Astrocyte of the hippocampus (primary cell): ENCODE measurements around the gene CLCNKB.
A peak's percentile ranks its signal among the peaks of the same experiment; 100 is the strongest.
"Not testable (repeated sequence)": the region's sequence is repeated elsewhere in the genome, so short reads cannot be mapped to it uniquely, and the experiment has no call there.

Experiments
- DNase-seq: peaks from one replicate; pipeline ENCODE4 v3.0.0; 2011; ENCODE audit warnings: low read depth, low spot score

The CLCNKB gene

DNA sequence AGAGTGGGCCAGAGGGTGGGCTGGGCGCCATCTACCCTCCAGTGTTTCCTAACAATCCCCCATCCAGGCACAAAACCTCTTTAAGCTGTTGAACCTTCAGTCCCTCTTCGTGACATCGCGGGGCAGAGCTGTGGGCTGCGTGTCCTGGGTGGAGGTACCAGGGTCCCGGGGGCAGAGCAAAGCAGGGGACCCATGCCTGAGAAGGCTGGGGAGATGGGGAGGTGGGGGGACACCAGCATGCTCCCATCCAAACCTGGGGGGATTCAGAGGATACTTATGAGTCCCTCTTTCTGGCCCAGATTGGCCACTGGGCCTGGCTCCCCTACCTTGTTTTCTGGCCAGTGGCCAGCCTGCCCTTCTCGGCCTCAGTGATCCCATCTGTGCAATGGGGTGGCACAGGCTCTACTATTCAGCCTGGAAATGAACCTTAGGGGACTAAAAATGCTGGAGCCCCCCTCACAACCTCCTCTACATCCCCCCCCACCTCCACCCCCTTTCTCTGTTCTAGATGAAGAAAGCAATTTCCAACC, 10.4 kb upstream of the CLCNKB start:
- not testable (repeated sequence) for DNase-seq

- not testable (repeated sequence) for DNase-seq
Observed at GRCh38 chr1:16036461-16036860, 7.1 kb upstream of the CLCNKB start.

DNA sequence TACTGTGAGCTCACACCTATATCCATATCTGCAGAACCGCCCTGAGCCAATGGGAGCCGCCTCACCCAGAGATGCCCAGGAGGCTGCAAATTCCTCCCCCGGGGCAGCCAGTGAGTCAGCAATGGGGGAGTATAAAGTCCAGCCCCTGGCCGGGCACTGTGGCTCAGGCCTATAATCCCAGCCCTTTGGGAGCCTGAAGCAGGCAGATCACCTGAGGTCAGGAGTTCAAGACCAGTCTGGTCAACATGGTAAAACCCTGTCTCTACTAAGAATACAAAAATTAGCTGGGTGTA, 5.0 kb upstream of the CLCNKB start:
- no peak for DNase-seq

GRCh38 chr1:16039871-16040270, 3.7 kb upstream of the CLCNKB start:
- DNase-seq = not testable (repeated sequence)

DNA sequence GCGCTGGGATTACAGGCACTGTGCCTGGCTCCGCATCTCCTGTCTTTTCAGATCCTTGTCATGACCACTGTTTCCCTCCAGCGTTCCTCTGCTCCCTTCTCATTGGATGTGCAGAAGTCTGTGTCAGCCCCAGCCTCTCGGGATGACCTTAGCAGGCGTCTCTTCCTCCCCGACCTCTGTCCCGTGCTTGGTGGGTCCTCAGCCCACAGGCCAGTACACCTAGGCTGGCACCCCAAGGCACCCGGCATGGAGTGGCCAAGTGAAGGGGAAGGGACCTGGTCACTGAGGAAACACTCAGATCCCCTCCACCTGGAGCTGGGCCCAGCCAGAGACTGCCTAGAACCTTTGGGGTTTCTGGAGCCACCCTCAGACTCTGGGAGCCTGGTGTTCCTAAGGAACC, 2.4 kb upstream of the CLCNKB start:
- DNase-seq = no peak

- DNase-seq = no peak
Observed at GRCh38 chr1:16042096-16042495, 1.5 kb upstream of the CLCNKB start.

DNA sequence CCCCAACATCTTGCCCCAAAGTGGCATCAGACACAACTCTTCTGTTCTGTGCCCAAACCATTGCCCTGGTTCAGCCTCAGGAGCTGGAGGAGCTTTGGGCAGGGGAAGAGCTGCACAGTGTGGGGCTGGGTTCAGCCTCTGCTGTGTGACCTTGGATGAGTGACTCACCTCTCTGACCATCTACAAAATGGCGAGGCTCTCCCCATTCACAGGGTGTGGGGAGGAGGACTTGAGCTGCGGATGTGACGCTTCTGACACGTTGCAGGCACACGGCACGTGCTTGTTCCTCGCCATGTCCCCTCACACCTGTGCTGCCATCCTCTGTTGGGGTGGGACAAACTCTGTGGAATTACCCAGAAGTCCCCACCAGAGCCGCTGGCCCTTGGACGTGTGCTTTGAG, 928 bp upstream of the CLCNKB start:
- DNase-seq = not testable (repeated sequence)

GRCh38 chr1:16043950-16044349, 368 bp downstream of the CLCNKB start:
- DNase-seq = no peak

GRCh38 chr1:16046842-16047241, 3.3 kb downstream of the CLCNKB start:
- peak; percentile 43 for DNase-seq

DNA sequence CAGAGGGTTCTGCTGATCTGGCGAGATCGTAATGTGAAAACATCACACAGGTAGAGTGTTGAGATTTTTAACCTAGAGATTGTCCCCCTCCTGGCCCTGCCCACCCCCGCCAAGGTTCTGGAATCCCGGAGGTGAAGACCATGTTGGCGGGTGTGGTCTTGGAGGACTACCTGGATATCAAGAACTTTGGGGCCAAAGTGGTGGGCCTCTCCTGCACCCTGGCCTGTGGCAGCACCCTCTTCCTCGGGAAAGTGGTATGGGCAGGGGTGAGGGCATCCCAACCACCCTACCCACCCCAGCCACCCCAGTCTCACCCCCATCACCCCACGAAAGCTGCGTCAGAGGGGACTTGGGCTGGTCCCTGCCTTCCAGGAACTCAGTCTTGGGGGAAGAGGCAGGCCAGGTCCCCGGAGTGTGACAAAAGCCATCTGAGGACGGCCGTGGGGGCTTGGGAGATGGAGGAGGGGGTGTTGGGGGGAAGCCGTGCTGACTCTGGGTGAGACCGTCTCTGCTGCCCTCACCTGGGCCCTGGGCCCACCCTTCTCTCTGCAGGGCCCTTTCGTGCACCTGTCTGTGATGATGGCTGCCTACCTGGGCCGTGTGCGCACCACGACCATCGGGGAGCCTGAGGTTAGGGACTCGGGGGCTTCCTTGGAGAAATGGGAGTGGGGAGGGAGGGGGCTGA, 4.4 kb downstream of the CLCNKB start:
- no peak for DNase-seq

DNA sequence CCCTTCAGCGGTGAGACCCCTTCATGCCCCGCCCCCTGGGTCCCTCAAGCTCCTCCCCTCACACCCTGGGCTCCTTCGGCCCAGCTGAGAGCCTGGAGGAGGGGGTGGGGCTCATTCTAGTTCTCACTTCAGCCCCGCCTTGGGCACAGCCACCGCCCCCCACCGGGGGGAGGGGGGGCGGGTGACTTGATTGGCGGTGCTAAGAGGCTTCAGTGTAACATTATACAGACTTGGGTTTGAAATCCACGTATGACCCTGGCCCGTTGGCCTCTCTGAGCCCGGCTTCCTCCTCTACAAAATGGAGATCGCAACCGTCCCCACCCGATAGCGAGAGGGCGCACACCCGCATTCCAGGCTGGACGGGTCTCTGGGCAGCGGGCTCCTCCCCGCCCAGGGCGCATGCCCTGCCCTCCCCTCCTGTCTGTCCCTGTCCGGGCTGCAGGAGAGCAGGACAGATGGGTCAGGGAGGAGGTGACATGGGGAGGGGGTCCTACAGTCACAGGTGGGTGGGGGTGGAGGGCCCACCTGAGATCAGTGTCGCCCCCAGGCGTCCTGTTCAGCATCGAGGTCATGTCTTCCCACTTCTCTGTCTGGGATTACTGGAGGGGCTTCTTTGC, 5.1 kb downstream of the CLCNKB start:
- DNase-seq = peak; percentile 80

DNA sequence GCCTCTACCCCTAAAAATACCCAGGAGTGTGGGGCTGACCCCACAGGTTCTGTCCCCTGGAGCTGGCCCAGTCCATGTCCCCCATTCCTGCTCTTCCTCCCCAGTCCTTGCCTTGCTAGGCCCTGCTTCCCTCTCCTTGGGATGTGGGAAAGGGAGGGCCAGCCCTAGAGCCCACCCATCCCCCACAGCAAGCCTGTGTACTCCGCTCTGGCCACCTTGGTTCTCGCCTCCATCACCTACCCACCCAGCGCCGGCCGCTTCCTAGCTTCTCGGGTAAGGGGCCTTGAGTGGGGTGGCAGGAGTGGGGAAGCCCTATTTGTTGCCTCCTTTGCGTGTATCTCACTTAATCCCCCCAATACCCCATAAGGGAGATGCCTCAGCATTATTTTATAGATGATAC, 6.7 kb downstream of the CLCNKB start:
- DNase-seq = no peak

- DNase-seq = no peak
Observed at GRCh38 chr1:16051039-16051438, 7.5 kb downstream of the CLCNKB start.

DNA sequence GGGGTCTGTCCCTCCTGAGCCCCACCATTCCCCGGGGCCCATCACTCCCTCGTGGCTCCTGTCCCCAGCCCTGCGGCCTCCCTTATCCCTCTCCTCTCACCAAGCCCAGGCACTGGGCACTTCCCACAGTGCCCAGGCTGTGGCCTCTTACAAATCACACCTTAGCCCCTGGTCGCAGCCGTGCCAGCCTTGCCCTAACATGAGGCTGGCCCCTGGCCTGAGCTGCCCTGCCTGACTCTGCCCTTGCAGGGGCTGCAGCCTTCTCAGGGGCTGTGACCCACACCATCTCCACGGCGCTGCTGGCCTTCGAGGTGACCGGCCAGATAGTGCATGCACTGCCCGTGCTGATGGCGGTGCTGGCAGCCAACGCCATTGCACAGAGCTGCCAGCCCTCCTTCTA, 8.4 kb downstream of the CLCNKB start:
- DNase-seq = not testable (repeated sequence)

DNA sequence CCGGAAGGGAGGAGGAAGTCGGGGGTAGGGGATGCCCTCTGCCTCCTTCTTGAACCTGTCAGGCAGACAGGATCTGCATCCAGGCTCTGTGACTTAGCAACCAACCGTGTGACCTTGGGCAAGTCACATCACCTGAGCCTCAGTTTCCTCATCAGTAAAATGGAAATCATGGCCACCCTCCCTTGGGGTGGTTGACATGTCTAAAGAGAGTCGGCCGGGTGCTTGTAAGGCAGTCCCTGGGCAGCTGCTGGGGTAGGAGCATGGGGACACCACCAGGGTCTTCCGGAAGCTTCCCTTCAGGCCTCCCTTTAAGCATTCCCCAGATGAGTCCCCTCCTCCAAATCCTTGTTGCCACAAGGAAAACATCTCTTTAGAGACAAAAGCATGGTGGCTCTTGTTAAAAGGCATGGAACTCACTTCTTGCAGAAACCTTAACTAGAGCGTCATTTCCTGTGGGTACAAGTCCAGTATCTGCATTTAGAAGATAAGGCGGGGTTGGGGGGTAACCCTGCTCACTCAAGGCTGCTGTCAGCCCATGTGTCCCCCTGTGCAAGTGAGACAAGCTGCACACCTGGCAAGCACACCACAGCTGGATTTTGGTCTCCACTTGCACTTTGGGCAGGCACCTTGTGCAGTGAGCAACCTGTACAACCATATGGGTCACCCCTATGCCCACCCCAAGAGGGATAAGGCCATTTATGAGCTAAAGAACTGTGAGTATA, 10.4 kb downstream of the CLCNKB start:
- DNase-seq = no peak

DNA sequence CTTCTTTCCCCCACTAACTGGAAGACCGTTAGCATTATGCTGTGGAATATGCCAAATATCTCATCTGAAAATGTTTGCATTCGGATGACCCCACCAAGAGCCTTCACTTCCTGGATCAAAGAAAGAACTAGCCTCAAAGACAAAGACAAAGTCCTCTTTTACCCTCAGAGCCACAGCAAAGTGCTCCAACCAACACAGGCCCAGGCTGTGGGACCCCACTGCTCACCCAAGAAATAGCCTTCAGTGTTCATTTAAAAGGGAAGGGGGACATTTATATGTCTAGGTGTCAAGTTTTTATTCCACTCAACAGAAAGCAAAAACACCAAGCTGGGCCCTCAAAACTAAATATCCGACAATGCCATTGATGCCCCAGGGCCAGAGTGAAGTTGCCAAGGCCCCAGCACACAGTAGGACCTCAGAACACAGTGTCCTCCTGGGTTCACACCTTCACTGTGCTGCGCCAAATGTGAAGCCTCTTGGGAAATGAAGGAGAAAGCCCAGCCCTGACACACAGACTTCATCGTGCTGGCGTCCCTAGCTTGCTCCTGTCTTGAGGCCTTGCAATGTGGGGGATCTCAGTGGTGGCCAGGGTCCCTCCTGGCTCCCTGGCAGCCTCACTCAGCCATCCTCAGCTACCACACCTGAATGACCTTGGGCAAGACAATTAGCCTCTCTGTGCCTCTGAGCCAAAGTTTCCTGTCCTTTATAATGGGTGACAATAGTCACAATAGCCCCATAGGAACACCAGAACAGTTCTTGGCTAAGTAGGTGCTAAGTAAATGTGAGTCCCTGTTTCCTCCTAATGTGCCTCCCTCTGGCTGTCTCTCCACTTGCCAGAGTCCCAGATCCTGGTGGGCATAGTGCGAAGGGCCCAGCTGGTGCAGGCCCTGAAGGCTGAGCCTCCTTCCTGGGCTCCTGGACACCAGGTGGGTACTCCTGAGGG, 11.3 kb downstream of the CLCNKB start:
- no peak for DNase-seq

GRCh38 chr1:16055613-16056520, 12.3 kb downstream of the CLCNKB start:
- DNase-seq = peak; percentile 90

DNA sequence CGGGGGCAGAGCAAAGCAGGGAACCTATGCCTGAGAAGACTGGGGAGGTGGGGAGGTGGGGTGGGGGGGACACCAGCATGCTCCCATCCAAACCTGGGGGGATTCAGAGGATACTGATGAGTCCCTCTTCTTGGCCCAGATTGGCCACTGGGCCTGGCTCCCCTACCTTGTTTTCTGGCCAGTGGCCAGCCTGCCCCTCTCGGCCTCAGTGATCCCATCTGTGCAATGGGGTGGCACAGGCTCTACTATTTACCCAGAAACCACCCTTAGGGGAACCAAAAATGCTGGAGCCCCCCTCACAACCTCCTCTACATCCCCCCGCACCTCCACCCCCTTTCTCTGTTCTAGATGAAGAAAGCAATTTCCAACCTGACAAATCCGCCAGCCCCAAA, 12.9 kb downstream of the CLCNKB start:
- not testable (repeated sequence) for DNase-seq

GRCh38 chr1:16057314-16057915, 13.8 kb downstream of the CLCNKB start:
- not testable (repeated sequence) for DNase-seq
